ENCODE results near the gene CARS1.
"Not testable (repeated sequence)": the region's sequence is repeated elsewhere in the genome, so short reads cannot be mapped to it uniquely, and the experiment has no call there.

Gene CARS1

DNA sequence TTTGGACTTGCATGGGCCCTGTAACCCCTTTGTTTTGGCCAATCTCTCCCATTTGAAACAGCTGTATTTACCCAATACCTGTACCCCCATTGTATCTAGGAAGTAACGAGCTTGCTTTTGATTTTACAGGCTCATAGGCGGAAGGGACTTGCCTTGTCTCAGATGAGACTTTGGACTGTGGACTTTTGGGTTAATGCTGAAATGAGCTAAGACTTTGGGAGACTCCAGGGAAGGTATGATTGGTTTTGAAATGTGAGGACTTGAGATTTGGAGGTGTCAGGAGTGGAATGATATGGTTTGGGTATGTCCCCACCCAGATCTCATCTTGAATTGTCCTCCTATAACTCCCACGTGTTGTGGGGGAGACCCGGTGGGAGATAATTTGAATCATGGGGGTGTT, 6.2 kb upstream of the CARS1 start:
- not testable (repeated sequence) for H3K27me3 ChIP-seq (replicated peaks; ENCODE audit: control insufficient read depth, insufficient read depth, low read length, poor library complexity, severe bottlenecking); H3K4me3 ChIP-seq (ENCODE audit: insufficient read depth, low read depth, low read length, poor library complexity, severe bottlenecking); DNase-seq; H3K4me1 ChIP-seq (ENCODE audit: control insufficient read depth, insufficient read depth, low read length, poor library complexity, severe bottlenecking); H3K9me3 ChIP-seq (ENCODE audit: control insufficient read depth, low read length); H3K27ac ChIP-seq (ENCODE audit: insufficient read depth, low read length, poor library complexity, severe bottlenecking); H3K36me3 ChIP-seq (ENCODE audit: control insufficient read depth, insufficient read depth, low read length)

DNA sequence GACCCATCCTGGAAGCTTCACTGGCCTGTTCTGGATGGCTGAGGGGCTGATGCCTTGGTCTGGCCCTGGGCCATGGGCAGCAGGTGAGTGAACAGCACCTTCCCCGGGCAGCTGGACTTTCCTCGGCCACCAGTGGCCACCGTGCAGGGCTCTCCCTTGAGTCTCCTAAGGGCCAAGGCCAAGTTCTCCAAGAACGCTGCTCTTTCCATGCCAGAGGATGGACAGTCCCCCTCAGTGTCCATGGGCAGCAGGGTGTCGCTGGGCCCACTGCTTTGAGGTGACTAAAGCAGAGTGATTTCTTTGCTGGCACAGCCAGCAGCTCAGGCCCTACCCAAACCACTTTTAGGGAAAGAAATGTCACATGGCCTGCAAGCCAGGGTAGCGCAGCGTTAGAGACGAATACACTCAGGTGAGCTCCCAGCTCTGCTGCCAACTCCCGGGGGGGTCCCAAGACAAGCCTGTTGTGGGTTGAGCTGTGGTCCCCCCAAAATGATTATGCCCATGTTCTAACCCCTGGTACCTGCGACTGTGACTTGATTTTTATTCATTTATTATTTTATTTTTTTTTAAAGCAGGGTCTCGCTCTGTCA, 3.3 kb upstream of the CARS1 start:
- Histone ChIP-seq H3K36me3 (ENCODE audit: control insufficient read depth, insufficient read depth, low read length) (no peaks in the 10 kb centered on the region), H3K27me3 (replicated peaks; ENCODE audit: control insufficient read depth, insufficient read depth, low read length, poor library complexity, severe bottlenecking) (no peaks in the 10 kb centered on the region), H3K9me3 (ENCODE audit: control insufficient read depth, low read length) (no peaks in the 10 kb centered on the region), H3K4me3 (ENCODE audit: insufficient read depth, low read depth, low read length, poor library complexity, severe bottlenecking) (no peak overlapping the region), H3K4me1 (ENCODE audit: control insufficient read depth, insufficient read depth, low read length, poor library complexity, severe bottlenecking) (peaks cover 17% of the 10 kb centered on the region), H3K27ac (ENCODE audit: insufficient read depth, low read length, poor library complexity, severe bottlenecking) (no peak overlapping the region)
- no peak for DNase-seq

DNA sequence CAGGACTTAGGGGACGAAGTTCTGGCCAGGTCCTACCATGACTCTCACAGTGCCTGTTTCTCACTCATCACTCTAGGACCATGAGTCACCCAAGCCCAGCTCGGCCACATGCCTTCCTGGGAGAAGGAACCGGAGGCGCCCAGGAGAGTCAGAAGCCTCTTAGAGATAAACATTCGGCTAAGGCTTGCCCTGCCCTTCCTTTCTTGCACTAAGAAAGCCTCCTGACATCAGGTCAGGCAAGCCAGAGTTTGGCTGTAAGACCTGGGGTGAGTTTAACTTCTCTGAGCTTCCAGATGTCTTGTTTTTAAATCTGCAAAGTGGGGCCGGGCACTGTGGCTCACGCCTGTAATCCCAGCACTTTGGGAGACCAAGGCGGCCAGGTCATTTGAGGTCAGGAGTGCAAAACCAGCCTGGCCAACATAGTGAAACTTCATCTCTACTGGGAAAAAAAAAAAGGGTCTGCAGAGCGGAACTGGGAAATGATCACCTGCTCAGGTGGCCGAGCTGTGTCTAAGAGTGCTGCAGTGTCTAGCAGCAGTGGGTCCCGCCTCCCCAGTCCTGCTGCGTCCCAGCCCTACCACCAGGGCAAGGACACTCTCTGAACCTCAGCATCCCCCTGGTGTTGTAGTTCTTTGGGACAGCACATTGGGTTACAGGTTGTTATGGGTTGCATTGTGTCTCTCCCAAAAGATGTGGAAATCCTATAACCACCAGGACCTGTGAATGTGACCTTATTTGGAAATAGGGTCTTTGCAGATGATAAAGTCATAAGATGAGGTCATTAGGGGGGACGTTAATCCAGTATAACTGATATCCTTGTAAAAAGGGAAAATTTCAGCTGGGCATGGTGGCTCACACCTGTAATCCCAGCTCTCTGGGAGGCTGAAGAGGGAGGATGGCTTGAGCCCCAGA, 1.8 kb upstream of the CARS1 start:
- no peak overlapping the region for H3K27ac ChIP-seq (ENCODE audit: insufficient read depth, low read length, poor library complexity, severe bottlenecking)
- H3K9me3 ChIP-seq (ENCODE audit: control insufficient read depth, low read length) = no peaks in the 10 kb centered on the region
- no peaks in the 10 kb centered on the region for H3K36me3 ChIP-seq (ENCODE audit: control insufficient read depth, insufficient read depth, low read length)
- H3K4me1 ChIP-seq (ENCODE audit: control insufficient read depth, insufficient read depth, low read length, poor library complexity, severe bottlenecking) = peaks cover 22% of the 10 kb centered on the region
- no peak for DNase-seq
- H3K4me3 ChIP-seq (ENCODE audit: insufficient read depth, low read depth, low read length, poor library complexity, severe bottlenecking) = no peak overlapping the region
- no peaks in the 10 kb centered on the region for H3K27me3 ChIP-seq (replicated peaks; ENCODE audit: control insufficient read depth, insufficient read depth, low read length, poor library complexity, severe bottlenecking)

DNA sequence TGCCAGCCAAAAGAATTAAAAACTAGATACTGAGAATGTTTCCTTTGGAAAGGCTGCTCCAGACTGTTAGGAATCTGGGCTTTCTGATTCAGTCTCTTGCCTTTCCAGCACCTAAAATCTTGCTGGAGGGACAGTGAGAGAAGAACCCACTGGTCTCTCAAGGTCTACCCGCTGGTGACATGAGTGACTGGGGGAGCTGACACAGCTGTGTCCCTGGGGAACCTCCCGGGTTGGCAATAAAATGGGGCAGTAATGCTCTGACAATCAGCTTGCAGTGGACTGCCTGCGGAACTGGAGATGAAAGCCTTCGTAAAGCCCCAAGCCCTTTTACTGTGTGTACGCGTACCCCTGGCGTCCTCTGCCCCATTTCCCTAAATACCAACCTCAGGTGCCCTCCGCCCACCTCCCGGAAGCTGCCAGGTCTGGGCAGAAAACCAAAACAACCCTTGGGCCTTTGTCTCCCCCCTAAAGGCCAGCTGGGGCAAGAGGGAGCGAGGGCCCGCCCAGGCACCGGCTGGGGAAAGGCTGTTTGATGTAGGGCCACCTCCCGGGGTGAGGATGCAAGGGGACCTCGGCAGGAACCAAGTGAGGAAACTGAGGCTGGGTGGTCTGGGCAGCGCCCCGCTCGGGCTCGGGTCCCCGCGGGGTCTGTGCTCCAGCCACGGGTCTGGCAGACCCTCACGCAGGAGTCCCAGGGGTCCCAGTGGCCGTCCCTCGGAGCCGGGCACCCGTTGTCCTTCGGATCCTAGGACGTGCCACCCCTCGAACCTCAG, 741 bp downstream of the CARS1 start:
- peak overlapping the region; percentile 95 for H3K27ac ChIP-seq (ENCODE audit: insufficient read depth, low read length, poor library complexity, severe bottlenecking)
- no peaks in the 10 kb centered on the region for H3K27me3 ChIP-seq (replicated peaks; ENCODE audit: control insufficient read depth, insufficient read depth, low read length, poor library complexity, severe bottlenecking)
- H3K36me3 ChIP-seq (ENCODE audit: control insufficient read depth, insufficient read depth, low read length) = peaks cover 6% of the 10 kb centered on the region
- H3K9me3 ChIP-seq (ENCODE audit: control insufficient read depth, low read length) = no peaks in the 10 kb centered on the region
- peak overlapping the region; percentile 96 for H3K4me3 ChIP-seq (ENCODE audit: insufficient read depth, low read depth, low read length, poor library complexity, severe bottlenecking)
- DNase-seq = no peak
- peaks cover 22% of the 10 kb centered on the region for H3K4me1 ChIP-seq (ENCODE audit: control insufficient read depth, insufficient read depth, low read length, poor library complexity, severe bottlenecking)

DNA sequence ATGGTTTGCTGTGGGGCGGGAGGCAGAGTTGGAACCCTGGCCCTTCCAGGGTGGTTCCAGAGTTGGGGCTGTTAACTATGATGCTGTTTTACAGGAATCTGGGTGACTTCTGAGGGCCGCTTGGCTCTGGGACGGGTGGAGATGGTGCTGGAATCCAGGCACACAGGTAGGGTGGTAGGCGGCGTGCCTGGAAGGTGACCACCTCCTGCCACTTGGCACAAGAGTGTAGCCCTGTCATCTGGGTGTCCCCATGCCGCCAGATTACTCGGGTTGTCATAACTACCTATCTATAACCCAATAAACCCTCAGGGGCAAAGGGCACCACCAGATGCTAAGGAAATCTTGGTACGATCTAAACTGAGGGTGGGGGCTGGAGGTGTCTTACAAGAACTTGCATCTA, 1.3 kb downstream of the CARS1 start:
- Histone ChIP-seq H3K27me3 (replicated peaks; ENCODE audit: control insufficient read depth, insufficient read depth, low read length, poor library complexity, severe bottlenecking) (no peaks in the 10 kb centered on the region), H3K4me3 (ENCODE audit: insufficient read depth, low read depth, low read length, poor library complexity, severe bottlenecking) (no peak overlapping the region), H3K9me3 (ENCODE audit: control insufficient read depth, low read length) (no peaks in the 10 kb centered on the region), H3K27ac (ENCODE audit: insufficient read depth, low read length, poor library complexity, severe bottlenecking) (peak overlapping the region; percentile 95), H3K4me1 (ENCODE audit: control insufficient read depth, insufficient read depth, low read length, poor library complexity, severe bottlenecking) (peaks cover 22% of the 10 kb centered on the region), H3K36me3 (ENCODE audit: control insufficient read depth, insufficient read depth, low read length) (peaks cover 6% of the 10 kb centered on the region)
- DNase-seq = no peak

DNA sequence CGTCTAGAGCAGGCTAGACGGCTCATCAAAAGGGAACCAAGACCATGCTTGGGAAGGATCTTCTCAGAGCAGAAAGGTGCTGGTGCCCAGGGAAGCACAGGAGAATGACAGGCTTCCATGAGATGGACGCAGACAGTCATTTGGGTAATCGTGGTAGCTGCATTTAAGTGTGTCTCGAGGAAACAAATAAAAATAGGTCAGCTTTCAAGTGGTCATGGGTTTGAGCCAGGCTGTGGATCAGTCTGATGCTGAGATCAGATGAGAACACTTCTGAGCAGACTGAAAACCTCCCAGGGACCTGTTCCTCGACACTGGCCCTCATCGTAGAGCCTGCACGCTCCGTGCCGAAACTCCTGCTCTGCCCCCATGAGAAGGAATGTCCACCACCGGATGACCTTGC, 4.7 kb downstream of the CARS1 start:
- Histone ChIP-seq H3K36me3 (ENCODE audit: control insufficient read depth, insufficient read depth, low read length) (peaks cover 10% of the 10 kb centered on the region), H3K27me3 (replicated peaks; ENCODE audit: control insufficient read depth, insufficient read depth, low read length, poor library complexity, severe bottlenecking) (no peaks in the 10 kb centered on the region), H3K27ac (ENCODE audit: insufficient read depth, low read length, poor library complexity, severe bottlenecking) (no peak overlapping the region), H3K4me3 (ENCODE audit: insufficient read depth, low read depth, low read length, poor library complexity, severe bottlenecking) (no peak overlapping the region), H3K9me3 (ENCODE audit: control insufficient read depth, low read length) (no peaks in the 10 kb centered on the region), H3K4me1 (ENCODE audit: control insufficient read depth, insufficient read depth, low read length, poor library complexity, severe bottlenecking) (peaks cover 33% of the 10 kb centered on the region)
- no peak for DNase-seq

DNA sequence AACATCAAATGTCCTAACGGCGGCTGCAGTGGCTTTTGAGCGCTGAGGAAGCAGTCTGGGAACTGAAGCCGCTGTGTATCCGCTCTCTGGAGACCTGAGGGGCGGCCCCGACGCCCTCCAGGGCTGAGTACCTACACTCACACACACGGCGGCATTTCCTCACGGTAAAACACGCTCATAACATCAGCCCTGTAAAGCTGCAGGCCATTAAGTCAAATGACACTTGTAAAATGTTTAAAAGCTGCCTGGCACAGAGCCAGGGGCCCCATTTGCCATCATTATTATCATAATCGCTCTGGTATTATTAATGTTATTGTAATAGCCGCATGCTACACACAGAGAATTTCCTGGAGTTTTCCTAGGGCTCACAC, 5.1 kb downstream of the CARS1 start:
- H3K4me3 ChIP-seq (ENCODE audit: insufficient read depth, low read depth, low read length, poor library complexity, severe bottlenecking) = no peak overlapping the region
- H3K27me3 ChIP-seq (replicated peaks; ENCODE audit: control insufficient read depth, insufficient read depth, low read length, poor library complexity, severe bottlenecking) = no peaks in the 10 kb centered on the region
- DNase-seq = no peak
- peaks cover 13% of the 10 kb centered on the region for H3K36me3 ChIP-seq (ENCODE audit: control insufficient read depth, insufficient read depth, low read length)
- peaks cover 32% of the 10 kb centered on the region for H3K4me1 ChIP-seq (ENCODE audit: control insufficient read depth, insufficient read depth, low read length, poor library complexity, severe bottlenecking)
- no peak overlapping the region for H3K27ac ChIP-seq (ENCODE audit: insufficient read depth, low read length, poor library complexity, severe bottlenecking)
- H3K9me3 ChIP-seq (ENCODE audit: control insufficient read depth, low read length) = no peaks in the 10 kb centered on the region

DNA sequence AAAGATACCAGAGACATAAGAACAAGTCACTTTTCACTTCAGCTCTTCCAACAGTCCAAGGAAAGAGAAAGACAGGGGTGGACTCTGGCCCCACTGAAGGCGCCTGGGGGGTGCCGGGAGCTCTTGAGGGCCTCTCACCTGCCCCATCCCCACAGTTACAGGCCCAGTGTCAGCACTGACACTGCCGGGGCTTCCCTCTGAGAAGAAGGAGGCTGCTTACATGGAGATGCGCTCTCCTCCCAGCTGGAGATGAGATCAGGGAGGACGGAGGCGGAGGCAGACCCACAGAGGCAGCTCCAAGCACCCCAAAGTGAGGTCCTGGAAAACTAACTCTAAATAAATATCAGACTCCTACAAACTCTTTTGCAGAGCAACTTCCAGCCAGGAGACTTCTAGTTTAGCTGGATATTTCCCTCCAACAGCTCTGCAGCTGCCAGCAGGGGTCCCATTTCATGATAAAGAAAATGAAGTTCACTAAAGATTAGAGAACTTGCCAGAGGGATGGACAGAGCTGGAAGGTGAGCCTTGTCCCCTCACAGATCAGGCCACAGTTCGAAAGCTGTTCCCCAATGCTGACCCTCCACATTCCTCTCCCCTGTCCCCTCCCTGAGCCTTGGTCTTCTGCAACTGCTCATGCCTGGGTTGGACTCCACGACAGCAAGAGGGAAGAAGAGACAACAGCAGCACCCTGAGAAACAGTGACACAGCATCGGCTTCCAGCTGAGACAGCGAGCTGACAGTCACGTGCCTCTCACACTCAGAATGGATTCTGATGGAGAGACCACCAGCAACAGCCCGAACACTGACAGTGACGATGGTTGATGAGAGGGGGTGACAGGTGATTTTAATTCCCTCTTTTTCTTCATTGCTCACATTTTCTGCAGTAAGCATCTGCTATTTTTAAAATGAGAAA, 5.8 kb downstream of the CARS1 start:
- DNase-seq = no peak
- Histone ChIP-seq H3K4me3 (ENCODE audit: insufficient read depth, low read depth, low read length, poor library complexity, severe bottlenecking) (no peak overlapping the region), H3K27ac (ENCODE audit: insufficient read depth, low read length, poor library complexity, severe bottlenecking) (peak overlapping the region; percentile 71), H3K9me3 (ENCODE audit: control insufficient read depth, low read length) (no peaks in the 10 kb centered on the region), H3K4me1 (ENCODE audit: control insufficient read depth, insufficient read depth, low read length, poor library complexity, severe bottlenecking) (peaks cover 28% of the 10 kb centered on the region), H3K36me3 (ENCODE audit: control insufficient read depth, insufficient read depth, low read length) (peaks cover 16% of the 10 kb centered on the region), H3K27me3 (replicated peaks; ENCODE audit: control insufficient read depth, insufficient read depth, low read length, poor library complexity, severe bottlenecking) (no peaks in the 10 kb centered on the region)

DNA sequence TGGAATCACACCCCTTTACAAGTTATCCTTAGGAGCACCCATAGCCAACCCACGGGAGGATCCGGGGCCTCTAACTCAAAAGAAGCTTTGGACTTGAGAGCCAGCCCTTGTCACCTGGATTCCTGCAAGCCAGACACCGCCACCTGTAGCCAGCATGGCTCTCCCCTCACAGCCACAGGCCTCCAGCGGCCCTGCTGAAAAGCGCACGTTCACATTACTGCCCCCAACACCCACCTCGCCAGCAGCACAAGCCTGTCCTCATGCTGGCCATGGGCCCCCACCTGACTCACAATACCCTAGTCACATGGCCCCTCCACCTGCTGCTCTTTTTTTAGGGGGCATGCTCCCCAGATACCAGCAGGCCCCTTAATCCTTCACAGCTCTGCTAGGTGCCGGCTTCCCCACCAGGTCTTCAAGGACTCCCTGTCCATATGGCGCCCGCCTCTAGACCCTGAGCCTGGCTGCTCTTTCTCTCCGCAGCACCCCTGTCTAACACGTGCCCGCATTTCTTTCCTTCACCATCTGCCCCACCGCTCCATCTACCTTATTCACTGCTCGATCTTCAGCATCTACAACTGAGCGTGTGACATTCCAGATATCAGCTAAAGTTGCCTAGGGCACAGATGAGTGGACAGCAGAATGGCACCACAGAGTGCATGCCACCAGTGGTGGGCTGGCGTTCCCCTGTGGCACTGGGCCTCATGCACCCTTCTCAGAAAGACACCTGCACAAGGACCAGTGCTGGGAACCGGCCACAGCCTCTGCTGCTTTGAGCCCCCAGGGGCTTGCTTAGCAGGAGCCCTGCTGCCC, 6.6 kb downstream of the CARS1 start:
- Histone ChIP-seq H3K9me3 (ENCODE audit: control insufficient read depth, low read length) (no peaks in the 10 kb centered on the region), H3K27me3 (replicated peaks; ENCODE audit: control insufficient read depth, insufficient read depth, low read length, poor library complexity, severe bottlenecking) (no peaks in the 10 kb centered on the region), H3K27ac (ENCODE audit: insufficient read depth, low read length, poor library complexity, severe bottlenecking) (peak overlapping the region; percentile 71), H3K36me3 (ENCODE audit: control insufficient read depth, insufficient read depth, low read length) (peaks cover 23% of the 10 kb centered on the region), H3K4me1 (ENCODE audit: control insufficient read depth, insufficient read depth, low read length, poor library complexity, severe bottlenecking) (peaks cover 20% of the 10 kb centered on the region), H3K4me3 (ENCODE audit: insufficient read depth, low read depth, low read length, poor library complexity, severe bottlenecking) (no peak overlapping the region)
- DNase-seq = no peak

All from effector memory CD4-positive, alpha-beta T cell (primary cell).